ENCODE results near the gene CEBPA.

The CEBPA gene

GRCh38 chr19:33302175-33302973, at the start of gene CEBPA:
CEBPA (minus strand) TSS chr19:33302534; CDS start chr19:33302414, 120 bp downstream.
- no peak within 1 kb of the TSS for H2AFZ ChIP-seq (ENCODE audit: low read depth, low read length)

GRCh38 chr19:33350538-33351309, 48.4 kb upstream of the CEBPA start:
- Histone ChIP-seq H3K4me2 (ENCODE audit: low read length) (no peak overlapping the region), H4K20me1 (ENCODE audit: insufficient read depth, low read length) (no peaks in the 10 kb centered on the region), H3K36me3 (replicated peaks; ENCODE audit: low read depth, low read length) (no peaks in the 10 kb centered on the region), H3K4me1 (ENCODE audit: low read length) (no peaks in the 10 kb centered on the region), H3K27me3 (ENCODE audit: low read depth, low read length) (peaks cover 29% of the 10 kb centered on the region), H2AFZ (ENCODE audit: low read depth, low read length) (no peak overlapping the region), H3K9me3 (ENCODE audit: insufficient read depth, low read length) (no peaks in the 10 kb centered on the region), H3K4me3 (ENCODE audit: low read length) (no peak overlapping the region), H3K9ac (ENCODE audit: low read length) (no peak overlapping the region), H3K27ac (ENCODE audit: low read length) (no peak overlapping the region), H3K79me2 (ENCODE audit: low read length) (no peaks in the 10 kb centered on the region)
- TF ChIP-seq EZH2phosphoT487 (IDR thresholded peaks at IDR 0.05; ENCODE audit: low read depth) (no peak), CTCF (IDR thresholded peaks at IDR 0.05; ENCODE audit: low read depth, low read length) (no peak)

More at GRCh38 chr19:33302175-33302973, at the start of gene CEBPA:
- Histone ChIP-seq H3K27ac (ENCODE audit: low read length) (no peak within 1 kb of the TSS), H4K20me1 (ENCODE audit: insufficient read depth, low read length) (no peaks in the 10 kb centered on the region), H3K9me3 (ENCODE audit: insufficient read depth, low read length) (no peaks in the 10 kb centered on the region), H3K4me2 (ENCODE audit: low read length) (peak within 1 kb of the TSS; percentile 3; the same call in 1 of the 2 replicates), H3K27me3 (ENCODE audit: low read depth, low read length) (no peaks in the 10 kb centered on the region), H3K9ac (ENCODE audit: low read length) (no peak within 1 kb of the TSS), H3K36me3 (replicated peaks; ENCODE audit: low read depth, low read length) (no peaks in the 10 kb centered on the region), H3K79me2 (ENCODE audit: low read length) (no peaks in the 10 kb centered on the region), H3K4me3 (ENCODE audit: low read length) (peak within 1 kb of the TSS; percentile 29; the same call in 1 of the 2 replicates), H3K4me1 (ENCODE audit: low read length) (peaks cover 9% of the 10 kb centered on the region)
- no peak for TF ChIP-seq CTCF (IDR thresholded peaks at IDR 0.05; ENCODE audit: low read depth, low read length)
- no peak for TF ChIP-seq EZH2phosphoT487 (IDR thresholded peaks at IDR 0.05; ENCODE audit: low read depth)

- no peak for TF ChIP-seq EZH2phosphoT487 (IDR thresholded peaks at IDR 0.05; ENCODE audit: low read depth)
- TF ChIP-seq CTCF (IDR thresholded peaks at IDR 0.05; ENCODE audit: low read depth, low read length) = no peak
Observed at GRCh38 chr19:33349319-33350289, 47.3 kb upstream of the CEBPA start.

More at GRCh38 chr19:33349319-33350289, 47.3 kb upstream of the CEBPA start:
- Histone ChIP-seq H3K27me3 (ENCODE audit: low read depth, low read length) (peaks cover 37% of the 10 kb centered on the region), H3K4me1 (ENCODE audit: low read length) (no peaks in the 10 kb centered on the region), H3K9me3 (ENCODE audit: insufficient read depth, low read length) (no peaks in the 10 kb centered on the region), H3K4me3 (ENCODE audit: low read length) (no peak overlapping the region), H3K79me2 (ENCODE audit: low read length) (no peaks in the 10 kb centered on the region), H3K4me2 (ENCODE audit: low read length) (no peak overlapping the region), H3K27ac (ENCODE audit: low read length) (no peak overlapping the region), H2AFZ (ENCODE audit: low read depth, low read length) (no peak overlapping the region), H3K36me3 (replicated peaks; ENCODE audit: low read depth, low read length) (no peaks in the 10 kb centered on the region), H4K20me1 (ENCODE audit: insufficient read depth, low read length) (no peaks in the 10 kb centered on the region), H3K9ac (ENCODE audit: low read length) (no peak overlapping the region)
